Fibroblast of skin of abdomen (primary cell): ENCODE results near the gene MINDY4.
A peak's percentile ranks its signal among the peaks of the same experiment; 100 is the strongest.

Experiments
- DNase-seq: peaks from one replicate; pipeline ENCODE4 v3.0.0-alpha.2; 2013

Gene MINDY4

DNA sequence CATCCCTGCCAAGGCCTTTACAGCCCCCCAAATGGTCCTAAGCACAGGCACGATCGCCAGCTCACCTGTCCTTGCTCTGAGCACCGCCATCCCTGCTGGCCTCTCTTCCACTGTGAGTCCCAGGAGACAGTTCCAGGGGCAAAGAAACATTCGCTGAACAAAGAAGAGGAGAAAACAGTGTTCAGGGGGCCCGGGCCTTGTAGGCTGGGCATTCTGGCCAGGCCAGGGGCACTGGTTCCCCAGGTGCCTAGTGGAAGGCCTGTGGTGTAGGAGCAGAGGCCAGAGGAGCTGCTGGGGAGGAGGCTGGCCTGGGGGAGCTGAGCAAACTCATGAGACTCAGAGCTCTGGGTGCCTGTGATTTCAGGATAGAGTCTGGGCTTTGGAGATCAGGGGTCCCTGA, 163.0 kb downstream of the MINDY4 start:
- DNase-seq, result no peak

GRCh38 chr7:30934732-30935568, 163.7 kb downstream of the MINDY4 start:
- no peak for DNase-seq

DNA sequence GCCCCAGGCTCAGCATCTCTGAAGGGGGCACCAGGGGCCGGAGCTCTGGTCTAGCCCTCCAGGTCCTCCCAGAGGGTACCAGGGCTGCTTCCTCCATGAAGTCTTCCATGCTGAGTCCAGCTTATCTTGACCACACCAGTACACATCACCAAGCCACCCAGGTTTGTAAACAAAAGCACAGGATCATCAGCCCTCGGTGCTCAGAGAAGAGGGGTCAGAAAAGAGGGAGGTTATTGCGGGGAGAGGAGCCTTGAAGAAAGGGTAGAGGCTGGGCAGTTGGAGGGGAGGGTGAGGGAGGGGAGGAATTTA, 164.3 kb downstream of the MINDY4 start:
- no peak for DNase-seq

DNA sequence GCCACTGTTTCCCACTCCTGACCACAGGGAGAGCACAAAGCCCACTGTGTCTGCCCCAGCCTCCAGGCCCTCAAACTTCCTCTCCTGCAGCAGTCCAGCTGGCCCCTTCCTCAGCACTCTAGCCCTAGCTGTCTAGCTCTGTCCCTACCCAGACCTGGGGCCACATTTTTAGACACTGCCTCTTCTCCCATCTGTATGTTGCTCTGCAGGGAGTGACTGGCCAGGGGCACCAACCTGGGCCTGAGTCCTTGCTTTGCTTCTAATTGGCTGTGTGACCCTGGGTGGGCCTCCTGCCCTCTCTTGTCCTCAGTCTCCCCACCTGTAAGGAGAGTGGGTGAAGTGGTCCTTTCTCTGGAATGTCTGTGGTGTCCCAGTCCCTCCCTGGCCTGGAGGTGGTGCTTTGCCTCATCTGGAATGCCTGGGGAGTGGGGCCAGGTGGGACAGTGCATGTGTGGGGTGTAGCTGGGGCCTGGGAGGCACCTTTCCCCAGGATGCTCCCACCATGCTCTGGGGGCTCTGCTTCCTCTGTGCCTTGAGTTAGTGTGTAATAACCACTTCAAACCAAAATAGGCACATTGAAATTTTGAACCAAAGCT, 165.5 kb downstream of the MINDY4 start:
- DNase-seq, result no peak

GRCh38 chr7:30937416-30937815, 166.2 kb downstream of the MINDY4 start:
- DNase-seq, result no peak

GRCh38 chr7:30938435-30939316, 167.5 kb downstream of the MINDY4 start:
- DNase-seq, result peak; percentile 58

DNA sequence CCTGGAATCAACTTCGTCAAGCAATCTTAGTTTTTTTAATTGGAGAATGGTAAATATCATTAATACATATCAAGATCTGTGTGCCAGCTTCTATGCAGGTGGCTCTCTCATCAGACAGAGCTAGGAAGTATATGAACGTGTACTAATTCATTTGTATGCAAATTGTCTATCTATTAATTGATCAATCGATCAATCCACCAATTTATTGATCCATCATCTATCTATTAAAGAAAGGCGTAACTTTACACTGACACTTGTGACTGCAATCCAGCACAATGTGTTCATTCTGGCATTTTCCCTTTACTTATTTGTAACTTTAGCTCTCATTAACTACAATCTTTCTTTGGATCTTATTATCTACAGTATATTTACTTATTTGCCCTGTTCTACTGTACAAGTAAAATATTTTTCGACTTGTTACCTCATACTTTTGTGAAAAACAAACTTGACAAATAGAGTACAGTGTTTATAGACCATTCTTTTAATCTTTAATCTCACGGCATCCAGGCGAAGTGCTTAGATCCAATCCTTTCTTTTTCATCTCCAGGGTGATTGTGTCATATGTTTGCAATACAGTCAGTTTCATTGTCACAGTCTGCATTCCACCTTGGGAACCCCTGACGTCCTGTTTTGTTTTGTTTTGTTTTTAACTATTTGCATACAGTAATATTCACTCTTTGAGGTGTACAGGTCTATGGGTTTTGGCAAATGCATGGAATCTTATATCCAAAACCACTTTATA, 170.5 kb downstream of the MINDY4 start:
- DNase-seq, result no peak
